Measurements from ENCODE around the gene MT2A.

GRCh38 chr16:56617212-56618085, 9.1 kb downstream of the MT2A start:
- no peak for TF ChIP-seq CTCF (IDR thresholded peaks at IDR 0.05; ENCODE audit: insufficient read depth, low read depth, low read length)
- no peak for TF ChIP-seq EZH2 (IDR thresholded peaks at IDR 0.05; ENCODE audit: insufficient read depth, low read length)

All from astrocyte (in vitro differentiated cells and primary cell).